ENCODE measurements around the gene ADGRD1.

Gene ADGRD1

DNA sequence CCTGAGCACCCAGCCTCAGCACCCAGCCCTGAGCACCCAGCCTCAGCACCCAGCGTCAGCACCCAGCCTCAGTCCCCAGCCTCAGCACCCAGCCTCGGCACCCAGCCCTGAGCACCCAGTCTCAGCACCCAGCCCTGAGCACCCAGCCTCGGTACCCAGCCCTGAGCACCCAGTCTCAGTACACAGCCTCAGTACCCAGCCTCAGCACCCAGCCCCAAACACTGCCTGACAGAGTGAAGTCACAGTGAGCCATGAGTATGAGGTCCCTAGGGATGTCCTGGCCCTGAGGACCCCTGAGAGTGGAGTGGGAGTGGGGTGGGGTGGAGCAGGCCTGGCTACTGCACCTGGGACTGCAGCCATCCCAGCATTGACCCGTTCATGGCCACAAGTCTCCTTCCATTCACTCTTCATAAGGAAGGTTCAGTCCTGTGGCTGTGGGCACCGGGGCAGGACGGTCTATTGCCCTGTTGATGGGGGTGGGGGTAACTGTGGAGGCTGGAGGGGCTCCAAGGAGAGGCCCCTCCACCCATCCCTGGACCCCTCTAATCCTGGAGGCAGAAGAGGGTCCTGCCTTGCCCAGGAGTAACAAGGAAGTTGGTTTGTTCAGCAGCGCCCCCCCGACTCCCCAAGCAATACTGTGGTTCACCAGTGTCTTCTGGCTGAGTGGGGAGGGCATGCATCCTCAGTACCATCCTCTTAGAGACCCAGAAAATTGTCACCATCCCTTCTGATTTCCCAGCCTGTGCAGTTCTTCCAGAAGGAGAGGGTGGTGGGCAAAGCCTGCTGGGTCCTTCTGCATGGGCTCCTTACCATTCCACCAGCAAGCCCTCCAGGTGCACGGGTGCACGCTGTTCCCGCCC, 140.5 kb downstream of the ADGRD1 start:
- no peak for DNase-seq

DNA sequence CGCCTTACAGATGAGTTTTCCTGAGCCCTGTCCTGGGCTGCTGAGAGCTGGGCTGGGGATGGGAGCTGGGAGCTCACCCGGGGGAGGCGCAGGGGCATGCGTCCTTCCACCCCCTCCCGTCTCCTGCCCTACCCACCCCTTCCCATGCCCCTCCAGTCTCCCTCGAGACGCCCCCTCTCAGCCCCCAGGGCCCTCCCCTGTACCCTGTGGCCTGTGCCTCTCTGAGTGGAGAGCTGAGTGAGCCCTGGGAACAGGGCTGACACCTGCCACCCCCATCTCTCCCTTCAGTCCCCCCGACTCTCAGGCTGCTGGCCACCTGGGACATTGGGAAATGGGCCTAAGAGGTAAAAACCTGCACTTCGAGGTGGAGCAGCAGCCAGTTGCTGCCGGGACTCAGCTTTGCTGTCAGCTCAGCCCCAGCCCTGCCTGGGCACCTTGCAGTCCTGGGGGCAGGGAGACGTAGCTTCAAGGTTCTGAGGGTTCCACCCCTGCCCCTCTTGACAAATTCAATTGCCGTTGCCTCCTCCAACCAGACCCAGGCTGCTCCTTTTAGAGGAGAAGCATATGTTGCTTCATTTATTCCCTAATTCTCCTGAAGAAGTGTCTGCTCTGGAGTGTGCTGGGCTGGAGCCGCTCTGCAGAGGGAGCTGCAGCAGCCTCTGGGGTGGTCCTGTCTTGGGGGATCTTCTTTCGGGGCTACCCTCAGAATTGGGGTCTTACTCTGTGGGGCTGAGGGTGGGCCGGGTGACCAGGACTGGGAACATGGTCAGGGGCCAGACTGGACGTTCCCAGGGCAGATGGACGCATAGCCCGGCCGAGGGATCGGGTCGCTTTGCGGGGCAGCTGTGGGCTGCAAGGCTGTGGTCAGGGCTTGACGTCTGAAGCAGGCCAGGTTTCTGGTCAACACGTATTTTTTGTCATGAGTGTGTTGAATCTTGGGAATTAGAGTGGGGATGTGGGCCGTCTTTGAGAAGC, 141.4 kb downstream of the ADGRD1 start:
- no peak for DNase-seq

DNA sequence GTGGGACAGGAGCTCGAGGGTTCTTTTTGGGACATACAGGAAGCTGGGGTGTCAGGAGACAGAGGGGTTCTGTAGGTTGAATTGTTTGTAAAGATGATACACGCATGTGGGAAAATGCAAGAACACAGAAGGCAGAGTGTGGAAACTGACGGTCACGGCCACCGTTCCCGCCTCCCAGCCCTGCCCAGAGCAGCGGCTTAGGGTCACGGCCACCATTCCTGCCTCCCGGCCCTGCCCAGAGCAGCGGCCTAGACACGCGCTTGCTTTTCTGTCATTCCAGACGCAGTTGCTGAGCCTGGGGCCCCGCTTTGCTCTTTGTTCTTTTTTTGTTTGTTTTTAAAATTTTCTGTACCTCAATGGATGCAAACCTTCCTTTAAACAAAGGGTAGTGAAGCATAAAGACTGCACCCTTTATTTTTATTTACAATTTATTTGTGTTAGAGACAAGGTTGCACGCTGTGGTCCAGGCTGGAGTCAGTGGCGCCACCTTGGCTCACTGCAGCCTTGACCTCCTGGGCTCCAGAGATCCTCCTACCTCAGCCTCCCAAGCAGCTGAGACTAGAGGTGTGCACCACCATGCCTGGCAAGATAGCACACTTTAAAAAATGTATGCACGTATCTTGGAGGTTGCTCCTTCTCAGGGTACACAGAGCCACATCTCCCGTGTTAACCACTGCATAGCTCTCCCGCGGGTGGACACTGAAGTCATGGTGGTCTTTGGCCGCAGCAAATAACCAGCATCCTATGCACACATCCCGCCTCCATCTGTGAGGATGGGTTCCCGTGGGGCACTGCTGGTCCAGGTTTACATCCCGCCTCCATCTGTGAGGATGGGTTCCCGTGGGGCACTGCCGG, 142.3 kb downstream of the ADGRD1 start:
- DNase-seq = no peak

DNA sequence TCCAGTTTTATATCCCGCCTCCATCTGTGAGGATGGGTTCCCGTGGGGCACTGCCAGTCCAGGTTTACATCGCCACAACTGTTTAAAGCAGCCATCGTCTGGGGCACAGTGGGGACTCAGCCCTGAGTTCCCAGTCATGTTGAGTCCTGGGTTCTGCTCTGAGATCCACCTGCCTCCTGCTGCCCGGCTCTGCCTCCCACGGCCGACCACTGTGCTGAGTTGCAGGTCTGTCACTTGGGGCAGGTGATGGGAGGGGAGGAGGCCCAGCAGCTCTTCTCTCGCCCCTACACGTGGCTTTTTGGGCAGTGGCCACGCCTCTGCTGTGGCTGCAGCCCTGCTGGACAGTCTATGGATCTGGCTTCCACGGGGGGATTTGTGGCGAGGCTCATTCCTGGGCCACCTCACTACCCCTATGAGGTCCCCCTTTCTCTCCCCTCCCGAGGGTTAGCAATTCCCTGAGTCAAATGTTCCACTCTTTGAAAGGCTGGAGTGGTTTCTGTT, 143.0 kb downstream of the ADGRD1 start:
- no peak for DNase-seq

DNA sequence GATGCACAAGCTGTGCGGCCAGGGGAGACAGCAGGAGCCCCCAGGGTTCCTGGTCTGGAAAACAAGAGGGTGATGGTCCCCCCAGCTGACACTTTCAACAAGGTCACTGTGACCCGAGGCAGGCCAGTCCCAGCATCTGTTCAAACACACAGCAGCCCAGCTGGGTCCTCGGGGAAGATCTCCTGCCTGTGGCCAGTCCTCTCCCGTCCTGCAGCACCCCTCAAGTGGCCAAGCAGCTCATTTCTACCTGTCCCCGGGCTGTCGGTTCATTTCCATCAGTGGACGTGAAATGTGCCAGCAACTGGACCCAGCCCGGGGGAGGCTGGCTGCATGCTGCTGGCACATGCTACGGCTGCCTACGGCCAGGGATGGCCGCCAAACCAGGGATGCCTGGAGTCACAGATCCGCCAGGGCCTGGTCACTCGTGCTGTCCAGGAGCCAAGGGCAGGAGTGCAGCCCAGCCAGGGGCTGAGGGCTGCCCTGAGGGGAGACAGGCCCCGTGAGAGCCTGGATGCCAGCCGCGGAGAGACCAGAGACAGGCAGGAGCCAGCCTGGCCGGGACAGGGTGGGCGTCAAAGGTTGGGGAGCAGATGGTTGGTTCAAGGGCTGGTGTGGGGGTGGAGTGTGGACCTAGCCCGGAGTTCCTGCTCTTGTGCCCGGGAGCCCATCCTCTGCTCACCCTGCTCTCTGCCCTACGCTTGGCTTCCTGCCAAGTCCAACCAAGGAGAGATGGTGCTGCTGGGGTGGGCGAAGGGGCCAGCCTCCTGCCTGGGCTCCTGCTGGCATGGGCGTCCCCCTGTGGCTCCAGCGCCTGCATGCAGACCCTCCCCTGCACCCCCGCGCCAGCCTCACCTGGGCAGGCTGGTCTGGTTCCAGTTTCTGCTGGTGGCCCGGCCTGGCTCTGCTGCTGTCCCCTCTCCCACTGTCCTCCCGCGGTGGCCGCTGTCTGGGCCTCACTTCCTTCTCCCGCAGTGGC, 143.8 kb downstream of the ADGRD1 start:
- no peak for DNase-seq

DNA sequence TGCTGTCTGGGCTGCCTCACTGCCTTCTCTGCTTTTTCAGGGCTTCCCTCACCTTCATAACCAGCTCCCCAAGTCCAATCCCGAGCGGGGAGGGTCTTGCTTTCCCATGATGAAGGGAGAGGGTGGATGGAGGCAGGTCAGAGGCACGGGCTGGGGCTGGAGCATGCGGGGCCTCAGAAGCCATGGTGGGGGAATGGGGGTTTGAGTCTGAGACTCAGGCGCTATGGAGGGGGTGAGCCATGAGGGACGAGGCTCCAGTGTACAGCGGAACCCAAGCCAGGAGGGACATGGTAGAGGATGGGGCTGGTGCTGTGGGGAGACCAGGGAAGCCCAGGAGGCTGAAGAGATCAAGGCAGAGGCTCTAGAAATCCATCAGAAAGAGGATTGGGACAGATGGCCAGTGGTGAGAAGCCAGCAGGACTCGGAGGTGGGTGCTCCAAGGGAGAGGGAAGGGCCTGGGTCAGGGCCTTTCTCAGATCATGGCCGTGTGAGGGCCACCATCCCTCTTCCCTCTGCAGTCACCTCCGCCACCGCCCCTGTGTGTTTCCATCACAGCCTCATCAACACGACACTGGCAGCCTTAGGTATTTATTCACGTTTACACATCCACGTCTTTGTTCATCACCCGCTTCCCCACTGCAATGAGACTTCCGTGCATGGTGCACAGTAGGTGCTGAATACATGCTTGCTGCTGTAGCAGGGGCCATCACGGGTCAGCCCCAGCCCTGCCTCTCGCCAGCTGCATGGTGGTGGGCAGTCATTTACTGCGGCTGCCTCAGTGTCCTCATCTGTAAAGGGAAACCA, 144.7 kb downstream of the ADGRD1 start:
- DNase-seq = no peak

DNA sequence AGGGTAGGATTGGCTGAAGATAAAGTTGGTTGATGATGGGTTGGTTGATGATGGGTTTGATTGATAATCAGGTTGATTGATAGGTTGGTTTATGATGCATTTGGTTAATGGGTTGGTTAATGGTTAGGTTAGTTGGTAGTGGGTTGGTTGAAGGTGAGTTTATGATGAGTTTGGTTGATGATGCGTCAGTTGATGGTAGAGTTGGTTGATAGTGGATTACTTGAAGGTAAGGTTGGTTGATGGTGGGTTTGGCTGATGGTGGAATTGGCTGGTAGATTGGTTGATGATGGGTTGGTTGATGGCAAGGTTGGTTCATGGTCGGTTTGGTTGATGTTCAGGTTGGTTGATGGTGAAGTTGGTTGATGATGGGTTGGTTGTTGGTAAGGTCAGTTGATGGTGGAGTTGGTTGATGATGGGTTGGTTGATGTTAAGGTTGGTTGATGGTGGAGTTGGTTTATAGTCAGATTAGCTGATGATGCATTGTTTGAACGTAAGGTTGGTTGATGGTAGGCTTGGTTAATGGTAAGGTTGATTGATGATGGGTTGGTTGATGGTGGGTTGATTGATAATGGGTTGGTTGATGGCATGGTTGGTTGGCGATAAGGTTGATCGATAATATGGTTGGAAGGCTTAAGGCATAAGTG, 146.4 kb downstream of the ADGRD1 start:
- no peak for DNase-seq

DNA sequence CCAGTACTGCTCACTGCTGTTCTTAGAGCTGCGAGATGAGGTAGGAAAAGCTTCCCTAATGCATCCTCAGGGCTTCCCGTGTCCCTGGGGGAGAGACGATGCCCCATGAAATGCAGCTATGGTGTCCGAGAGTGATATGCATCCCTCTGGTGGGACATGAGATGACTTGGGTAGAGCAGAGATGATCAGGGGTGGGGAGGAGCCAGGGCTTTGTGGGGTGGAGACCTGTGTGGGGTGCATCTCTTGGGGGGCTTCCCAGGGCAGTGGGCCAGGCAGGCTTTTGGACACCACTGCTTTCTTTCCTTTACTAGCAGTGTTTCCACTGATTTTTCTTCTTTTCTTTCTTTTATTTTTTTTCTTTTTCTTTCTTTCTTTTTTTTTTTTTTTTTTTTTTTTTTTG, 147.3 kb downstream of the ADGRD1 start:
- DNase-seq = peak; percentile 13

DNA sequence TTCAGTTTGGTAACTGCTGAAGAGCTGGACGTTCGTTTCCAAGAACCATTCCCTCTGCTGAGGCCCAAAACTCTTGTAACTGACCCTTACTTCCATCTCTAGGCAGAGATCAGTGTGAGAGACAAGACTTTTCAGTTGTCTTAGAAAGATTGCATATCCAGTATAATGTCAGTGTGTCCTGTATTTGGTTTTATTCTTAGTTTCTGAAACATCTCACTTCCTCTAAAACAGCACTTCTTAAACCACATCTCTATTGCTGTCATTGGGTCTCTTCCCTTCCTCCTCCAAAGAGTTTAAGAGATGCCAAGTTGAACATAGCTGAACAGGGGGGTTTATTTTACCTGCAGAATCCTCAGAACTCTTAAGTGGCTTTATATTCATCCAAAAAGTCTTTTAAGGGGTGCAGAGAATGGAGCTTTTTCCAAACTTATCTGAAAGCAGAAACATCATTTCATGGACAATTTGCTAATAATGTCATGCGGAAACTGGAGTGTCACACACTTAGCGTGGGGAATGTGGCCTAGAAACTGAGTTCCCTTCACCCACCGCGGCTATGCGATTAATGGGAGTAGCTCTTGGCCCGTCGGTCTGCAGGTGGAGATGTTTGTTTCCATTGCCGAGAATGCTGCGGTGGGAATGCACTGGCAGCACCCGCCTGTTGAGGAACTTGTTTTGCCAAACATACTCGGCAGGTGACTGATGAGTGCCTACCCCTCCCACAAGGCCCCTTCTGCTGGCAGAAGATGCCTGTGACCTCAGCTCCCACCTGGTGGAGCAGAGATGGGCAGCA, 148.2 kb downstream of the ADGRD1 start:
- DNase-seq = peak; percentile 49

DNA sequence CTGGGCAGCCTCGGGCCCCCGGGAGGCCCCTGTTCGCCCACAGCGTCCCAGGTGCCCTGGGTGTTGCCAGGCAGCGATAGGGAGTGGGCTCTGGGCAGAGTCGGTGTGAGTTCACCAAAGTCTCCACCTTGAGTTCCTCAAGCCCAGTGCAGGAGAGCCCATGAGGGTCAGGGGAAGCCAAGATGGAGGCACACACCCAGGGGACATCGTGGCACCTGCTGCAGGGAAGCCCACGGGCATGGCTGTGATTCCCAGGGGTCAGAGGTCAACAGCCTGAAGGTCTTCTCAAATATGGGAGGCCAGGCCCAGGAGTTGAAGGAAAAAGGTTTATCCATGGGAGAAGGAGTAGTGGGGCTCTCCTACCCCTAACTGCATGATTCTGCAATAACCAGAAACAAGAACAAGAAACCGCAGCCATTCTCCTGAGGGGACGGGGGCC, 148.8 kb downstream of the ADGRD1 start:
- DNase-seq = peak; percentile 45

DNA sequence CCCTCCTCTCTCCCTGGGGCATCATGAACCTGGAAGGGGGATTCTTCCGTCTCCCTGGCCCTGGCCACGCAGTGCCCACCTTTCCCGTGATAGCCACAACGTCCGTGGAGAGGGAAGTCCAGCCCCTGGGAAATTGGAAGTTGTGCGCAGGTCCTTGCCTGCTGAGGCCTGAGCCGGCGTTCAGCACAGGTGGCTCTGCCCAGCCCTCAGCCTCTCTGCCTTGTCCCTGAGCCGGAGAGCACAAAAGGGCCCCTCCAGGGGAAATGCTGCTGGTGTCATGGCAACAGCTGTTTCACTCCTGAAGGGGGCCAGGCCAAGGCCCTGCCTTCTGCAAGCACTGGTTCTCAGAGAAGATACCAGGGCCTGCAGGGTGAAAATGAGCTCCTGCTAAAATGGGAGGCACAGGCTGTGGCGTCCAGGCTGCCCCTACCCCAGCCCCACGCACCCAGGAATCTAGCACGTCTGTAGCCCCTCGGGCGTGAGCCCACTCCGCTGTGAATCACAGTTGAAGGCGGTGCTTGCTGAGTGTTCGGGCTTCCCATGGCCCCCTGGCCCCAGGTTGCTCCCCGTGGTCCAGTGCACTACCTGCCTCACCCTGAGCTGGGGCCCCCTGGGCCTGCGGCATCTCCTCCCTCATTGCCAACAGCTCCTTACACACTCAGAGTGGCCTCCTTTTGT, 149.4 kb downstream of the ADGRD1 start:
- peak; percentile 47 for DNase-seq

DNA sequence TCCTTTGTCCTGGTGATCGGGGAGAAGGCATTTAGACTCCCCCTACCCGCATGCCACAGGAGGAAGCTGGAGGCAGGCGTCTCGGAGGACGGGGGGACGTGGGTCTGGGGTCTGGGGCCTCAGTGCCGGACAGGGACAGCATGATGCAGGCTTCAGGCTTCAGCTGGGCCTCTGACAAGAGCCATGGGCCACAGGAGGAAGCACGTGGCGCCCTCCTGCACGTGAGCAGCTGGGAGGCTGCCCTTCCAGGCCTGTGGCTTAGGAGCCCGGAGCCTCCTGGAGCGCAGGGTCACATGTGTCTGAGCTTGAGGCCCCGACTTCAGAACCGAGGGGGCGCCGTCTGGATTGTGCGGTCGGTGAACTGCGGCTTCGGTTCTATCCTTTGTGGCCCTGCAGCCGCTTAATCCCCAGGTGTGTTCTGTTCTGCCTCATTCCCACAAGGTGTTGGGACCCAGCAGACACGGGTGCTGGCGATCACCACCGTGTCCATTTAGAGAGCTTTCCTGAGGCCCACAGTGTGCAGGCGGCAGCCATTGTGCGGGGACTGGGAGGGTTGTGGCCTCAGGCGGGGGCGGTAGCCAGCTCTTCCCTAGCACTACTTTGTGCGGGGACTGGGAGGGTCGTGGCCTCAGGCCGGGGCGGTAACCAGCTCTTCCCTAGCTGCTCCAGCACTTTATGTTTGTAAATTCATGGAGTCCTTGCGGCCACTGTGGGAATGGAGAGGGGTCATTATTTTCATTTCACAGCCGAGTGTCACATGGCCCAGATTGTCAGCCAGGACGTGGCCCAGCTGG, 150.2 kb downstream of the ADGRD1 start:
- DNase-seq = peak; percentile 35

DNA sequence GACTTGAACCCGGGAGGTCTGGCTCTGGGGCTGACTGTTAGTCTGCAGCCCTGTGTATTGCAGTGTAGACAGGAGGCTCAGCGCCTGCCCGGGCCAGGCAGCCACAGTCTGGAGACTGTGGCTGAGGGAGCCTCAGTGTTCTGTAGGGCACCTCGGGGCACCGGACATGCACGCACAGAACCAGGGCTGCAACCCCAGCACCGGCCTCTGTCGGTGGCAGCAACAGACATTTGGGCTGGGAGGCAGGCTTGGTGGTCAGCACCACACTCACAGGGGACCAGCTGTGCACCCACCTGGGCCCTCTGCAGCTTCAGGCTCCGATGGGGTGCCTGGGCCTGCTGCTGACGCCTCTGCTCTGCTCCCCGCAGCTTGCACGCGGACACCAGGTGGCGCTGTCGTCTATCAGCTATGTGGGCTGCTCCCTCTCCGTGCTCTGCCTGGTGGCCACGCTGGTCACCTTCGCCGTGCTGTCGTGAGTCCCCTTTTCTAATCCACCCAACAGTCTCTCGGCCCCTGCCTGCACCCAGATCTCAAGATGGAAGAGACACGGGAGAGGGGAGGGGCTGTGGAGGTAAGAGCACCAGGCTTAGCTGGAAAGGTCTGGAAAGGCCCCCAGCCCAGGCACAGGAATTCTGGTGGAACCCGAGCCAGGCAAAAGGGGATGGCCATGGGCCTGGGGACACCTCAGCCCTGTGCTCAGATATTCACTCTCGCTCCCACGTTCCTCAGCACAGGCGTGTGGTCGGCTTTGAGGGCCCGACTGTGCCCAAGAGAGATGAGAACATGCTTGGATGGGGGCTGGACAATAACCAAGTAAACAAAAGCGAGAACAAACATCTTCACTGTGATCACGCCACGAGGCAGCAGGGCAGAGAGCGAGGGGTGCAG, 151.0 kb downstream of the ADGRD1 start:
- DNase-seq = peak; percentile 93

DNA sequence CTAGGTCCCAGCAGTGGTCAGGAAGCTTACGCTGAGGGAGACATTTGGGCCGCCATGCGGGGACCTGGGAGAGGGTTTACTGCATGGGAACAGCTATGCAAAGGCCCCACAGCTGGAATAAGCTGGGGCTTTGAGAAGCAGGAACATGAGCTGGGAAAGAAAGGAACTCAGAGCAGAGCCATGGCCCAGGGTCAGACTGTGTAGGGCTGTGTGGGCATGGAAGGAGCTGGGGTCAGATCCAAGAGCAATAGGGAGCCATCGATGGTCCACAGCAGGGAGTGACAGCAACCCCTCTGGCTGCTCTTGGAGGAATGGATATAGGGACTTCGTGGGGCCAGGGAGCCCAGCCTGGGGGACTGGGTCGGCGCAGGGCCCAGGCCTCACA, 151.6 kb downstream of the ADGRD1 start:
- DNase-seq = no peak

DNA sequence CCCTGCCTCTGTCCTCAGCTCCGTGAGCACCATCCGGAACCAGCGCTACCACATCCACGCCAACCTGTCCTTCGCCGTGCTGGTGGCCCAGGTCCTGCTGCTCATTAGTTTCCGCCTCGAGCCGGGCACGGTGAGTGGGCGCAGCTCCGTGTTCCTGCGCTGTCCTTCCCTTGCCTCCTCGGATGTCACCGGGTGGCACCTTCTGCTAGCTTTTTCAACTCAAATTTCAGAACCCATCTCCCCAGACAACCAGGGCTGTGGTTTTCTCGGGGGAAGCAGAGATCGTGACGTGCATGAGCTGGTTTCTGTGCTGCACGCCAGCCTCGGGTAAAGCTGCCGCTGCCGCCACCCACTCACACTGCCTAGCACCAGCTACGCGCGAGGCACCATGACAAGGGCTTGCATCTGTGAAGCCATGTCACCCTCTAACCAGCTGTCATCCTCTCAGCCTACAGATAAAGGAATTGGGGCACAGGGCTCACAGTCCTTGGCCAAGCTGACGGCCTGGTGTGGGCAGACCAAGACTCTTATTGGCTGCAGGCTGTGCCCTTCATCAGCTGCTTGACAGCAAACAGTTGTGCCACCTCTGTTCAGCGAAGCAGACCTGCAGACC, 152.1 kb downstream of the ADGRD1 start:
- peak; percentile 80 for DNase-seq

DNA sequence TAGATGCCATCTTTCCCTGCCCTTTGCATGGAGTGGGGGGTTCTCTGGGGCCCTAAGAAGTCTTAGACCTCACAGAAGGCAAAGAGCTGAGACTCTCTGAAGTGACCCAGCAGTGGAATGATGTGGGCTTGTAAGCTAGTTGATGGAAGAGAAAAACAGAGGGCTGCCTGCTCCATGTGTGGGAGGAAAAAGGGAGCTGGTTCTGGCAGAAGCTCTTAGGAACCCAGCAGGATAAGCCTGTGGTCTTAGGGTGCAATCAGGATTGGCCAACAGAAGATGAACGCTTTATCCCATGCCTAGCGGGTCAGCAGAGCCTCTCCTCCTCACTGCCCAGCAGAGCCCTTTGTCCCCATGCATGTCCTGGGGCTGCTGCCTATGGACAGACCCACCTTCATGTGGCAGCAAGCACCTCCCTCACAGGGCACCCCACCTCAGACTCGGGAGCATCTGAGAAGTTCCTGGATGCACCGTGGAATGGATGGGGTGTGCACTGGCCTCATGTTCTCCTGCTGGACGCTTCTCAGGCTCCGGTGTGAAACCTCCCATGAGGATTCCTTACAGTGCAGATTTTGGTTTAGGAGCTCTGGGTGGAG, 152.7 kb downstream of the ADGRD1 start:
- DNase-seq = no peak
